Measurements from ENCODE around the gene PTPRR.

Gene PTPRR

GRCh38 chr12:70788774-70789173 is 131.8 kb downstream of the PTPRR start:
- no peak for TF ChIP-seq FOXA1 (IDR thresholded peaks at IDR 0.05)
- TF ChIP-seq L3MBTL2 (conservative IDR thresholded peaks at IDR 0.05) = no peak
- no peak for TF ChIP-seq CTBP1 (IDR thresholded peaks at IDR 0.05; ENCODE audit: borderline replicate concordance)
- TF ChIP-seq SUZ12 (IDR thresholded peaks at IDR 0.05) = no peak
- TF ChIP-seq FOXK2 (IDR thresholded peaks at IDR 0.05) = no peak
- TF ChIP-seq BHLHE40 (IDR thresholded peaks at IDR 0.05; ENCODE audit: borderline replicate concordance) = no peak
- TF ChIP-seq ARNT (IDR thresholded peaks at IDR 0.05) = no peak
- TF ChIP-seq TARDBP (IDR thresholded peaks at IDR 0.05) = no peak
- no peak for TF ChIP-seq HDGF (IDR thresholded peaks at IDR 0.05; ENCODE audit: borderline replicate concordance)
- no peak for DNase-seq (ENCODE audit: extremely low spot score)
- ChIA-PET POLR2A (no interaction called here), CTCF (no interaction called here)

DNA sequence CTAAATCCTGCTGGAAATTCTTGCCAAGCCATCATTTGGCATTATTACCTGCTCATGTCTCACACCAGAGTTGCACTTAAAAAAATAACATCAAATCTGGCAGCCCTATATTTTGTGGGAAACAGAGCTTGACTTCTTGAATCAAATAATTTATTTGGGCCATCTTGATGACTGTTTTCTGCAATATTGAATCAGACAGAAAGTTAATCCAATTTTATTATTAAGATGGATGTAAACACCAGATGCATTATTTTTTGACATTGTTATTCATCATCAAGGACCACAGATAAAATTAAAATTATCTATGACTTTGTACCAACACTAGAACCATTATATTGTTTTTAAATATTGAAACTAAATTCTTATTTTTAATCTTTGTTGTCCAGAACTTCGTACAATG is 132.9 kb downstream of the PTPRR start:
- ChIA-PET CTCF (no interaction called here), POLR2A (no interaction called here)
- DNase-seq (ENCODE audit: extremely low spot score) = no peak
- TF ChIP-seq LEF1 (IDR thresholded peaks at IDR 0.05; ENCODE audit: borderline replicate concordance) (no peak), HDGF (IDR thresholded peaks at IDR 0.05; ENCODE audit: borderline replicate concordance) (no peak), CTBP1 (IDR thresholded peaks at IDR 0.05; ENCODE audit: borderline replicate concordance) (no peak), NFRKB (IDR thresholded peaks at IDR 0.05) (no peak), PKNOX1 (IDR thresholded peaks at IDR 0.05) (no peak), ZNF384 (IDR thresholded peaks at IDR 0.05) (no peak), FOXK2 (IDR thresholded peaks at IDR 0.05) (no peak), L3MBTL2 (conservative IDR thresholded peaks at IDR 0.05) (no peak), TARDBP (IDR thresholded peaks at IDR 0.05) (no peak), ELF4 (IDR thresholded peaks at IDR 0.05) (no peak), FOXA1 (IDR thresholded peaks at IDR 0.05) (no peak), ARNT (IDR thresholded peaks at IDR 0.05) (no peak), SUZ12 (IDR thresholded peaks at IDR 0.05) (no peak), SP1 (IDR thresholded peaks at IDR 0.05) (no peak), FOXM1 (IDR thresholded peaks at IDR 0.05; ENCODE audit: borderline replicate concordance) (no peak), BHLHE40 (IDR thresholded peaks at IDR 0.05; ENCODE audit: borderline replicate concordance) (no peak)

DNA sequence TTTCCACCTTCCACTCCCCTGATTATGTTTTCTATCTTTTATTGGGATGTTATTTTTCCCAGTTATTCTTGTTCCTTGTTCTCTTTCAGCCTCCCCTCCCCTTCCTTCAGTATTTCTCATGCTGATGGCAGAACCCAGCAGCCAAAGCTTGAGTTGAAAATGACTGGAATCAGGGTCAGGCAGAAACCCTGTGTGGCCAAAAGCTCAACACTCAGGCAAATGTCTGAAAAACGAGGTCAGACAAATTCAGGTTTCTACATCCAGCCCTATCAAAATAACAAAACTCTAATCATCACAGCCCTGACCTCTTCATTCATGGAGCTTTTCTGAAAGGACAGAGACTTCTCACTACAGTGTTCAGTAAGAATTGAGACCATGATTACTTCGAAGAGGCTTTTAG is 134.6 kb downstream of the PTPRR start:
- DNase-seq (ENCODE audit: extremely low spot score) = no peak
- TF ChIP-seq L3MBTL2 (conservative IDR thresholded peaks at IDR 0.05) = no peak
- TF ChIP-seq SP1 (IDR thresholded peaks at IDR 0.05) = no peak
- no peak for TF ChIP-seq HDGF (IDR thresholded peaks at IDR 0.05; ENCODE audit: borderline replicate concordance)
- no peak for TF ChIP-seq LEF1 (IDR thresholded peaks at IDR 0.05; ENCODE audit: borderline replicate concordance)
- POLR2A ChIA-PET = no interaction called here
- CTCF ChIA-PET = no interaction called here

GRCh38 chr12:70784042-70784668 is 136.4 kb downstream of the PTPRR start:
- DNase-seq (ENCODE audit: extremely low spot score) = no peak
- ChIA-PET POLR2A (no interaction called here), CTCF (no interaction called here)
- no peak for TF ChIP-seq SP1 (IDR thresholded peaks at IDR 0.05)
- TF ChIP-seq LEF1 (IDR thresholded peaks at IDR 0.05; ENCODE audit: borderline replicate concordance) = no peak
- TF ChIP-seq BHLHE40 (IDR thresholded peaks at IDR 0.05; ENCODE audit: borderline replicate concordance) = no peak
- no peak for TF ChIP-seq CTBP1 (IDR thresholded peaks at IDR 0.05; ENCODE audit: borderline replicate concordance)
- no peak for TF ChIP-seq ELF4 (IDR thresholded peaks at IDR 0.05)

DNA sequence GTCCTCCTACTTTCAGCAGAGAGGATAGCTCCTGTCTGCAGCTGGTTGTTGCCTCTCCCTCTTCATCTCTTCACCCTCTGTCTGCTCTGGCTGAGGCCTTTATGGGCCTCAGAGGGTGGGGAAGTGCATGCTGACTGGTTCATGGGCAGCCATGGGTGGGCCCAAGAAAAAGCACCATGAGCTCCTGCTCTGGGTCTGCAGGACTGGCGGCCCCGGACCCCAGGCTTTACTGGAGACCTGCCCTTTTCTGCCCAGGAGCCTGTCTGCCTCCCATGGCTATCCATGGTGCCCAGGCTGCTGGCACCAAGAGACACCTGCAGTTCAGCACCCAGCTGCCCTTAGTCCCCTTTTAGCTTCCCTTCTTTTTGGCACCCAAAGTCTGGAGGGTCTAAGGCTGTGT is 137.1 kb downstream of the PTPRR start:
- ChIA-PET POLR2A (no interaction called here), CTCF (no interaction called here)
- no peak for DNase-seq (ENCODE audit: extremely low spot score)
- no peak for TF ChIP-seq ELF4 (IDR thresholded peaks at IDR 0.05)
- TF ChIP-seq NFRKB (IDR thresholded peaks at IDR 0.05) = no peak
- no peak for TF ChIP-seq CTBP1 (IDR thresholded peaks at IDR 0.05; ENCODE audit: borderline replicate concordance)
- TF ChIP-seq SUZ12 (IDR thresholded peaks at IDR 0.05) = no peak
- no peak for TF ChIP-seq BHLHE40 (IDR thresholded peaks at IDR 0.05; ENCODE audit: borderline replicate concordance)
- TF ChIP-seq ZNF384 (IDR thresholded peaks at IDR 0.05) = no peak
- TF ChIP-seq LEF1 (IDR thresholded peaks at IDR 0.05; ENCODE audit: borderline replicate concordance) = no peak
- no peak for TF ChIP-seq PKNOX1 (IDR thresholded peaks at IDR 0.05)

- DNase-seq (ENCODE audit: extremely low spot score) = no peak
- CTCF ChIA-PET = no interaction called here
- POLR2A ChIA-PET = no interaction called here
- TF ChIP-seq TARDBP (IDR thresholded peaks at IDR 0.05) = no peak
- TF ChIP-seq ARNT (IDR thresholded peaks at IDR 0.05) = no peak
- TF ChIP-seq PKNOX1 (IDR thresholded peaks at IDR 0.05) = no peak
- TF ChIP-seq SUZ12 (IDR thresholded peaks at IDR 0.05) = no peak
- no peak for TF ChIP-seq HDGF (IDR thresholded peaks at IDR 0.05; ENCODE audit: borderline replicate concordance)
- TF ChIP-seq BHLHE40 (IDR thresholded peaks at IDR 0.05; ENCODE audit: borderline replicate concordance) = no peak
- no peak for TF ChIP-seq CTBP1 (IDR thresholded peaks at IDR 0.05; ENCODE audit: borderline replicate concordance)
- no peak for TF ChIP-seq L3MBTL2 (conservative IDR thresholded peaks at IDR 0.05)
- TF ChIP-seq SP1 (IDR thresholded peaks at IDR 0.05) = no peak
- no peak for TF ChIP-seq FOXA1 (IDR thresholded peaks at IDR 0.05)
Measured at GRCh38 chr12:70779250-70779649, 141.3 kb downstream of the PTPRR start.

DNA sequence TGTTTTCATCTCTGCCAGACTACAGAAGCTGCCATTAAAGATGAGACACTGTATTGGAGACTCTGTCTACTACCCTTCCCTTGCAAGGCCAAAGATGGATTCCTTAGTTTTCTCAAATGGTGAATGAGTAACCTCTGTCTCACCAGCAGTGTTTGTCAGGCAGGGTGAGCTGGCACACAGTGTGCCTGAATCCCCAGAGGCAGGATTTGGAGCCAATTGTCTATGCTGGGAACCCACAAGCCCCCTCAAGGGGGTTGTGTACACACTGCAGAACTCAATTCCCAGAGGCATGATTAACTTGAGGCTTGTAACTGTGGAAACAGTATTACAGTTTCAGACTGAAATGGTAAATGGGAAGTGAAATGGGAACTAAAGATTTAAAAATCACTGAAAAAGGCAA is 146.5 kb downstream of the PTPRR start:
- ChIA-PET CTCF (interaction anchor here (1.0 kb wide), 1 partner anchor 873 kb away, joined by 3 read pairs; no protein-coding TSS in a partner anchor), POLR2A (no interaction called here)
- TF ChIP-seq HDGF (IDR thresholded peaks at IDR 0.05; ENCODE audit: borderline replicate concordance) (no peak), FOXK2 (IDR thresholded peaks at IDR 0.05) (no peak), NFRKB (IDR thresholded peaks at IDR 0.05) (no peak)
- DNase-seq (ENCODE audit: extremely low spot score) = no peak

Data from HEK293T (cell line).